SK-N-SH (cell line): ENCODE measurements around the gene PBX1.

Experiments used
- CTCF ChIP-seq: fragments of 200-600 bp; sonication (generic); IDR thresholded peaks from 2 replicates; pipeline ENCODE4 v1.6.1; 2017; ENCODE audit warnings: antibody characterized with exemption, mild to moderate bottlenecking, moderate library complexity
- NFIC ChIP-seq: IDR thresholded peaks from 2 replicates; pipeline ENCODE4 v1.4.0; 2012; ENCODE audit warnings: borderline replicate concordance
- PBX3 ChIP-seq: IDR thresholded peaks from 2 replicates; pipeline ENCODE4; 2012
- TEAD4 ChIP-seq: IDR thresholded peaks from 2 replicates; pipeline ENCODE4 v1.4.0; 2012; ENCODE audit warnings: mild to moderate bottlenecking, borderline replicate concordance; ENCODE audit not compliant: insufficient read depth

GRCh38 chr1:164901031-164901430 is 342.0 kb downstream of the PBX1 start:
- TF ChIP-seq NFIC (no peak), PBX3 (no peak), CTCF (no peak), TEAD4 (no peak)
